Tibial artery (tissue), 4 donors: Measurements from ENCODE around the gene BTBD3.

Experiments used
- DNase-seq, 2 donors: peaks; one replicate each; pipeline ENCODE4 v3.0.0-alpha.2; 2019
- H3K27ac ChIP-seq, 2 donors: fragments of 200-600 bp; sonication (generic) in 1 of 2; 1 replicate in 1 of 2; 2 replicates in 1 of 2; pipeline ENCODE4 v1.5.1; 2018 to 2019; ENCODE audit warnings: mild to moderate bottlenecking in 1 of 2
- H3K27me3 ChIP-seq, 2 donors: fragments of 200-600 bp; sonication (generic) in 1 of 2; one replicate each; pipeline versions ENCODE4 v1.5.1 to v1.6.0; 2016 to 2019
- H3K36me3 ChIP-seq, 3 donors: fragments of 200-600 bp; sonication (generic) in 2 of 3; one replicate each; pipeline ENCODE4 v1.5.1; 2016 to 2019; ENCODE audit warnings: mild to moderate bottlenecking in 2 of 3
- H3K4me1 ChIP-seq, 4 donors: fragments of 200-600 bp; sonication (generic) in 2 of 4; 1 replicate in 3 of 4; 2 replicates in 1 of 4; pipeline ENCODE4 v1.5.1; 2016 to 2019
- H3K4me3 ChIP-seq, 2 donors: fragments of 200-600 bp; sonication (generic) in 1 of 2; 1 replicate in 1 of 2; 2 replicates in 1 of 2; pipeline ENCODE4 v1.5.1; 2018 to 2019; ENCODE audit warnings: mild to moderate bottlenecking in 2 of 2
- H3K9me3 ChIP-seq, 3 donors: fragments of 200-600 bp; sonication (generic) in 1 of 3; one replicate each; pipeline ENCODE4 v1.5.1; 2016 to 2019
- CTCF ChIP-seq, 2 experiments: fragments of 200-600 bp in 1 of 2; fragments of 450-650 bp in 1 of 2; IDR thresholded peaks; one replicate each; pipeline ENCODE4 v1.5.1; 2017 to 2019; ENCODE audit warnings: antibody characterized with exemption in 2 of 2, mild to moderate bottlenecking in 1 of 2, moderate library complexity in 1 of 2
- intact Hi-C: fragments of 100-400 bp; cut with DNase I; formaldehyde crosslinking; loops from one replicate; pipeline ENCODE4 v1.15.0; 2023; ENCODE audit warnings: low total_unique reads

The BTBD3 gene

GRCh38 chr20:11918981-11919380, 1.3 kb downstream of the BTBD3 start:
- Histone ChIP-seq H3K9me3 (no peaks in the 10 kb centered on the region), H3K36me3 (peaks cover 11 to 19% (median 17%) of the 10 kb centered on the region in 3 donors), H3K27me3 (no peaks in the 10 kb centered on the region), H3K27ac (no peak overlapping the region), H3K4me3 (peak overlapping the region in 1 of 2 donors; percentile 22), H3K4me1 (peaks cover 0 to 25% (median 11%) of the 10 kb centered on the region in 4 donors)
- intact Hi-C loops: no loop called here
- no peak for DNase-seq
- no peak for TF ChIP-seq CTCF (IDR thresholded peaks at IDR 0.05)

- Histone ChIP-seq H3K4me1 (peaks cover 0 to 25% (median 11%) of the 10 kb centered on the region in 4 donors), H3K9me3 (no peaks in the 10 kb centered on the region), H3K27me3 (no peaks in the 10 kb centered on the region), H3K4me3 (peak overlapping the region in 1 of 2 donors; percentile 22), H3K27ac (no peak overlapping the region), H3K36me3 (peaks cover 11 to 19% (median 17%) of the 10 kb centered on the region in 3 donors)
- DNase-seq: no peak
- TF ChIP-seq CTCF (IDR thresholded peaks at IDR 0.05): no peak
- intact Hi-C loops: no loop called here
Measured at GRCh38 chr20:11919581-11919980, 1.9 kb downstream of the BTBD3 start.

- intact Hi-C loops: no loop called here
- H3K4me1 ChIP-seq: peaks cover 0 to 25% (median 11%) of the 10 kb centered on the region in 4 donors
- no peaks in the 10 kb centered on the region for H3K9me3 ChIP-seq
- no peak for DNase-seq
- H3K36me3 ChIP-seq: peaks cover 14 to 19% (median 17%) of the 10 kb centered on the region in 3 donors
- no peaks in the 10 kb centered on the region for H3K27me3 ChIP-seq
- no peak overlapping the region for H3K4me3 ChIP-seq
- TF ChIP-seq CTCF (IDR thresholded peaks at IDR 0.05): no peak
- H3K27ac ChIP-seq: no peak overlapping the region
Measured at GRCh38 chr20:11920083-11920482, 2.4 kb downstream of the BTBD3 start.

GRCh38 chr20:11921321-11921720, 3.6 kb downstream of the BTBD3 start:
- no peak overlapping the region for H3K4me3 ChIP-seq
- H3K36me3 ChIP-seq: peaks cover 17 to 19% (median 19%) of the 10 kb centered on the region in 3 donors
- no peak for TF ChIP-seq CTCF (IDR thresholded peaks at IDR 0.05)
- no peaks in the 10 kb centered on the region for H3K9me3 ChIP-seq
- H3K27ac ChIP-seq: no peak overlapping the region
- no peaks in the 10 kb centered on the region for H3K27me3 ChIP-seq
- intact Hi-C loops: no loop called here
- no peak for DNase-seq
- peaks cover 0 to 25% (median 11%) of the 10 kb centered on the region in 4 donors for H3K4me1 ChIP-seq

- peaks cover 0 to 19% (median 9%) of the 10 kb centered on the region in 4 donors for H3K4me1 ChIP-seq
- no peak for DNase-seq
- H3K9me3 ChIP-seq: no peaks in the 10 kb centered on the region
- H3K27ac ChIP-seq: no peak overlapping the region
- no peaks in the 10 kb centered on the region for H3K27me3 ChIP-seq
- no peak for TF ChIP-seq CTCF (IDR thresholded peaks at IDR 0.05)
- peaks cover 17 to 24% (median 23%) of the 10 kb centered on the region in 3 donors for H3K36me3 ChIP-seq
- intact Hi-C loops: no loop called here
- no peak overlapping the region for H3K4me3 ChIP-seq
Measured at GRCh38 chr20:11922561-11922960, 4.9 kb downstream of the BTBD3 start.

- no peaks in the 10 kb centered on the region for H3K4me1 ChIP-seq
- DNase-seq: no peak
- H3K4me3 ChIP-seq: no peak overlapping the region
- no peak for TF ChIP-seq CTCF (IDR thresholded peaks at IDR 0.05)
- no peaks in the 10 kb centered on the region for H3K27me3 ChIP-seq
- H3K36me3 ChIP-seq: peaks cover 17 to 30% (median 23%) of the 10 kb centered on the region in 3 donors
- no peak overlapping the region for H3K27ac ChIP-seq
- intact Hi-C loops: no loop called here
- H3K9me3 ChIP-seq: no peaks in the 10 kb centered on the region
Measured at GRCh38 chr20:11924923-11925322, 7.2 kb downstream of the BTBD3 start.
